ENCODE results near the gene PFKP.

Gene PFKP

GRCh38 chr10:3186368-3186767, 119.0 kb downstream of the PFKP start:
- H3K4me3 ChIP-seq (replicated peaks in 1 of 2; ENCODE audit: low read depth in 2 of 2, low read length in 2 of 2) = no peak overlapping the region
- no peak for DNase-seq (ENCODE audit: low read depth in 2 of 2)
- TF ChIP-seq CTCF (IDR thresholded peaks at IDR 0.05; ENCODE audit: low read depth, low read length) = no peak

All from cardiac fibroblast (primary cell).